SH-SY5Y (cell line): Measurements from ENCODE around the gene MADD.

Experiments
- GATA2 ChIP-seq: IDR thresholded peaks from 2 replicates; pipeline ENCODE4 v1.6.1; 2011; ENCODE audit warnings: mild to moderate bottlenecking, low read depth, low read length
- GATA3 ChIP-seq: IDR thresholded peaks from 2 replicates; pipeline ENCODE4 v1.6.1; 2011; ENCODE audit warnings: low read depth, mild to moderate bottlenecking, low read length, moderate library complexity

- no peak for TF ChIP-seq GATA2
- TF ChIP-seq GATA3: no peak
These were observed 90.4 kb downstream of the MADD start for GRCh38 chr11:47360341-47360740.
